GM13977 (cell line): ENCODE measurements around the gene SPRED2.
"Not testable (repeated sequence)": the region's sequence is repeated elsewhere in the genome, so short reads cannot be mapped to it uniquely, and the experiment has no call there.

Source experiments
- DNase-seq: peaks from one replicate; pipeline ENCODE4 v3.0.0; 2012; ENCODE audit warnings: low spot score
- CTCF ChIP-seq: IDR thresholded peaks from 2 replicates; pipeline ENCODE4 v1.5.1; 2012; ENCODE audit warnings: mild to moderate bottlenecking, control low read depth; ENCODE audit not compliant: insufficient read depth; ENCODE audit errors: extremely low read depth, missing control alignments
- in situ Hi-C: fragments of 300-500 bp; cut with MboI; formaldehyde crosslinking; loops from one replicate; pipeline ENCODE4 v1.12.0; 2022; ENCODE audit warnings: low sequenced_read_pairs, low pct_unique_long_range_greater_than_20kb, mixed read lengths, inconsistent platforms; ENCODE audit not compliant: unreplicated experiment

Gene SPRED2

GRCh38 chr2:65320042-65320725, 112.2 kb downstream of the SPRED2 start:
- in situ Hi-C loops = no loop called here
- TF ChIP-seq CTCF = peak; percentile 42
- peak; percentile 62 for DNase-seq

GRCh38 chr2:65319674-65320041, 112.7 kb downstream of the SPRED2 start:
- in situ Hi-C loops = no loop called here
- no peak for DNase-seq
- TF ChIP-seq CTCF = no peak

- no peak for TF ChIP-seq CTCF
- in situ Hi-C loops = no loop called here
- no peak for DNase-seq
Measured at GRCh38 chr2:65319072-65319673, 113.2 kb downstream of the SPRED2 start.

- DNase-seq = no peak
- TF ChIP-seq CTCF = no peak
- in situ Hi-C loops = no loop called here
Measured at GRCh38 chr2:65317841-65318240, 114.6 kb downstream of the SPRED2 start.

GRCh38 chr2:65317351-65317750, 115.0 kb downstream of the SPRED2 start:
- in situ Hi-C loops, DNase-seq: not testable (repeated sequence)

GRCh38 chr2:65316072-65316471, 116.3 kb downstream of the SPRED2 start:
- in situ Hi-C loops = no loop called here
- TF ChIP-seq CTCF = no peak
- DNase-seq = no peak

GRCh38 chr2:65314801-65315441, 117.5 kb downstream of the SPRED2 start:
- DNase-seq = no peak
- in situ Hi-C loops = no loop called here
- TF ChIP-seq CTCF = no peak
